DMS 273 treated with DMSO at 0.1 percent for 48 hours (cell line): Measurements from ENCODE around the gene TTC14.
"Not testable (repeated sequence)": the region's sequence is repeated elsewhere in the genome, so short reads cannot be mapped to it uniquely, and the experiment has no call there.

Experiments
- DNase-seq: peaks from one replicate; lab custom pipeline; 2025; lab: John Stamatoyannopoulos, UW

The TTC14 gene

GRCh38 chr3:180601688-180602666 lies at the start of gene TTC14:
Gene TTC14, plus strand, starts transcription at chr3:180602163. Its CDS starts 99 bp downstream, at chr3:180602262.
- peak; percentile 98 for DNase-seq

DNA sequence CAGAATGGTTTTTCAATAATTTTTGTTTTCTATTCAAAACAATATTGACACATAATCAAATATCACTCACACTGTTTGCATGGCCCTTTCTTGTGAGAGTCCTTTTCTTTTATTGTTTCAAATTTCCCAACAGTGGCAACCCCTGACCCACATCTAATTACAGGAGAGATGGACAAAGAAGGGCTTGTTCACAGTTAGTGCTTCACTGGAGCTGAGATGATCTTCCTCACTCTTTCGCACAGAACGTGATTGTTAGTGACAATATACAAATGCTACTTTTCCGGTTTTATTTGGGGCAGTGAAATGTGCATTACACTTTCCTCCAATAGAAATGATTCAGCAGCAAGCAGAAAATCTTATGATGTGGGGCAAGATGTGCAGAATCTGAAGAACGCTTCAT lies 38.6 kb upstream of the TTC14 start:
- DNase-seq = no peak

- no peak for DNase-seq
These were observed 37.3 kb upstream of the TTC14 start for GRCh38 chr3:180564676-180565075.

- no peak for DNase-seq
These were observed 31.7 kb upstream of the TTC14 start for GRCh38 chr3:180570238-180570637.

DNA sequence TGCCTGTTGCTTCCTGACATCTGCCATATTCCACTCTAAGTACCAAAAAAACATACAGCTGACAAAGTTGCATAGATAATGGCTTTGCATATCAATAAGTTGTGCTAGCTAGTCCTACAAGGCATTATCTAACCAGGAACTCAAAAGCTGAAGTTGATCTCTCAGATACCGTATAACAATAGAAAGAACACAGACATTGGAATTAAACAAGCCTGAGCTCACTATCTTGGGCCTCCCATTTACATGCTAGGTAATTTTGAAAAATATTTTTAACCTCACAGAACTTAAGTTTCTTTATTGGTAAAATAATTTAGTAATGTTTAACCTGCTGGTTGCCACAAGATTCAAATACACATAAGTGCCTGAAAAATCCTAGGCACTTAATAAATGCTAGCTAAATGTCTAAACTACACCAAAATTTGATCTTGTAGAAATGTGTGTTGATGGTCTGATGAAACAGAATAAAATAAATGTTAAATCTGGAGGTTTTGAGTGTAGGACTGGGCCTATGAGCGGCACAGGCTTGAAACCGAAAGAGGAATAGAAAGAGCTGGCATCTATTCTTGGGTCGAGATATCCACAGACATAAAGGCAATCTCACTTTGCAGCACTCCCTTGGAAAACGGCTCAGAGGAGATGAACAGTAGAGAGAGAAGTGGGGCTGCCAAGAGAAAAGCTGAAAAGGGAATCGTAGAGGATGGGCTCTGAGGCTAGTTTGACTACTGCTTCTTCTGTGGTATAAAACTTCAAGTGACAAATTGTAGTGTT lies 29.9 kb upstream of the TTC14 start:
- no peak for DNase-seq

- DNase-seq = no peak
These were observed 26.4 kb upstream of the TTC14 start for GRCh38 chr3:180575571-180575970.

- no peak for DNase-seq
These were observed 21.0 kb upstream of the TTC14 start for GRCh38 chr3:180580934-180581333.

DNA sequence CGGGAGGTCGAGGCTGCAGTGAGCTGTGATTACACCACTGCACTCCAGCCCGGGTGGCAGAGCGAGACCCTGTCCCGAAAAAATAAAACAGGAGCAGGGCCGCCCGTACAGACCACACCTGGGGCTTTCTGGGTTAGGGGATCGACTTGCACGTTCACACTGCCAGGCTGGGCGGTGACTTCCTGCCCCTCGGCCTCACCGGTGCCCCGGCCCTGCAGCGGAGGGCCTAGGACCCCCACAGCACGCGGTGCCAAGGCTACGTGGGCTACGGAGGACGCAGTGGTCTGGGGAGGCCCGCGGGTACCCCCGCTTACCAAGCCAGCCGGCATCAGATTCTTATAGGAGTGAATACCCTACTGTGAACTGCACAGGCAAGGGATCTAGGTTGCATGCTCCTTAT lies 11.6 kb upstream of the TTC14 start:
- DNase-seq = no peak

DNA sequence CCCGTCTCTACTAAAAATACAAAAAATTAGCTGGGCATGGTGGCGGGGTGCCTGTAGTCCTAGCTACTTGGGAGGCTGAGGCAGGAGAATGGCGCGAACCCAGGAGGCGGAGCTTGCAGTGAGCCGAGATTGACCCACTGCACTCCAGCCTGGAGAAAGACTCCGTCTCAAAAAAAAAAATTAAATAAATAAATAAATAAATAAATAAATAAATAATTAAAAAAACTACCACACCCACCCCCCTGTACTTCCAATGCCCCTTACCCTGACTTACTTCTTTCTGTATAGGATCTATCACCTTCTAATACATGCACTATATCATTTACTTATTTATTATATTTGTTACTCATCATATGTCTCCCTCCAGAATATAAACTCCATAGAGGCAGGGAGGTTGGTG lies 8.3 kb upstream of the TTC14 start:
- not testable (repeated sequence) for DNase-seq

DNA sequence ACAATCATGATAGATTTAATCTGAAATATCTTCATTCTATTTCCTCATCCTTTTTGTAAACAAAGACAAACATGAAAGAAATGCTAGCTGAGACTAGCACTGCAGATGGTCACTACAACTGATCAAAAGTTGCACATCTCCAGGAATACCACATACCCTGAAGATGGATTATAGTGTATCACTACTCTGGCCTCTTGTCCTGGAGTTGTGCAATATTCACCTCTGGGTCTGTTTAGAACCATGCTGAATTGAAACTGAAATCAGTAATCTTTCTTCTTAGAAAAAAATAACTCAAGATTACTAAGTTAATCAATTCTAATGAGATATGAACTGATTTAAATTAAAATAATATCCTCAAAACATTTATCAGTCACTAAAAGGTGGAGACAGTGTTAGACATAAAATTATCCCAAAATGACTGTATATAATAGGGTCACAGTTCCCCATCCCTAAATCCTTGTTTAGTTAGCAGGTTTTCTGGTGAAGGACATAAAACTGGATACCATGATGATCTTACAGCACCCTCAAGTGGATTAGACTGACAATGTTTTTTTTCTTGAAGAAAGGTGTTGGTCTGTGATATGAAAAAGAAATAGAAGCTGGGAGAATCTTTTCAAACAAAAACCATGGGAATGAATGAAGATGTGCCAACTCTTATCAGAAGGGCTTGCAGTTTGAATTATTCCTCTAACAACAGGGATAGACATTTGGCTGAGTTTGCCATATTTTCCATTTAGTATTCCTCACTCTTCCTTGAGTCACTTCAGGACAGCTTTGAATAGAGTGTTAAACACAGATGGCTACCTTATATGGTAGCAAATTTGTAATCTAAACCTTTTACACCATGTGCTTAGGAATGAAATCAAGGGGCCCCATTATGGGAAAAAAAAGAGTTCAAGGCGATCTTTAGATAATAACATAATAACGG lies 7.1 kb upstream of the TTC14 start:
- peak; percentile 50 for DNase-seq

DNA sequence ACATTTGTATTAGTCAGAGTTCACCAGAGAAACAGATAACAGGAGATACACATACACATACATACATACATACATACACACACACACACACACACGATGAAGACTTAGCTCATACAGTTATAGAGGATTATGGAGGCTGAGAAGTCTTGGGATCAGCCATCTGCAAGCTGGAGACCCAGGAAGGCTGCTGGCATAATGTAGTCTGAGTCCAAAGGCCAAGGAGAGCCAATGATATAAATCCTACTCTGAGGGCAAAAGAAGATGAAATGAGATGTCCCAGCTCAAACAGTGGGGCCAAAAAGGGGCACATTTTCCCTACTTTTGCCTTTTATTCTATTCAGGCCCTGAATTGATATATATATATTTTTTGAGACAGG lies 6.4 kb upstream of the TTC14 start:
- no peak for DNase-seq

- DNase-seq = no peak
These were observed 1.5 kb upstream of the TTC14 start for GRCh38 chr3:180600473-180600872.

DNA sequence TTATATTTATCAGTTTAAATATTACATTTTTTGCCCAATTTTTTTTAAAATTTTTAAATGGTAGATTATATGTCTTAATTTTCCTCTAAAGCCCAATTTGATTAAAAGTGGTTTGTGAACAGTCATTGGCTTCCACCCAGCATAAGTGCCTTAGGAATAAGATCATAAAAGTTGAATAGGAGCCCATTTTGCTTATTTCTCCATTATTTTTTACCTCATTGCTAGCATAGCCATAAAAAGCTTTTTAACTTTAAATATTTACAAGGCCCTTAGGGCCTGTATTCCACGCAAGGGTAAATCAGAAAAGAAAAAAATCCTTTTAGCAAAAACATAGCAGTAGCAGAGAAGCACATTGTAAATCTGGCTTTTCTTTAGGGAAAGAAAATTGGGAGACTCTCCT lies 9.0 kb downstream of the TTC14 start:
- DNase-seq = peak; percentile 67

GRCh38 chr3:180612364-180612763 lies 10.4 kb downstream of the TTC14 start:
- DNase-seq = no peak

DNA sequence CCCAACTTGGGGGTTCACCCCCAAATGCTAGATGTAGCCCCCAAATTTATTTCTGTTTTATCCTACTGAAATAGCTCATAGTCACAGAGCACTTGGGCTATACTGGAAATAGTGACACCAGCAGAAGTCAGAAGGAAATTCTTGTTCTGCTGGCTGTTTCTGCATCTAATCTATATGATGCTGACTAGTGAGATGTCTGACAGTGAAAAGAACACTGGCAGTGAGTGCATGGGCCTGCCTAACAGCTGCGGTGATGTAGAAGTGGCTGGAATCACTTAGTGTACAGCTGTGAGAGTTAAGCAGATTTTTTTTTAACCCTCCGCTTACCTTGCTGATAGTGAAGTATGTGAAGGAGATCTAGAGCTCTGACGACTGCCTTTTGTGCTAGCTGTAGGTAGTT lies 14.0 kb downstream of the TTC14 start:
- no peak for DNase-seq

DNA sequence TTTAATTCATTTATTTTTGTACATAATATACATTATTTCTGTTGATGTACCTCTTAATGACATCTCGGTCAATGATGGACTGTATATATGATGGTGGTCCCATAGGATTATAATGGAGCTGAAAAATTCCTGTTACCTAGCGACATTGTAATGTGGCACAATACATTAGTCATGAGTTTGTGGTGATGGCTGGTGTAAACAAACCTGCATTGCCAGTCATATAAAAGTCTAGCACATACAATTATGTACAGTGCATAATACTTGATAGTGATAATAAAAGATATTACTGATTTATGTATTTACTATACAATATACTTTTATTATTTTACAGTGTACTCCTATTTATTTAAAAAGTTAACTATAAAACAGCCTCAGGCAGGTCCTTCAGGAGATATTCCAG lies 15.1 kb downstream of the TTC14 start:
- no peak for DNase-seq

DNA sequence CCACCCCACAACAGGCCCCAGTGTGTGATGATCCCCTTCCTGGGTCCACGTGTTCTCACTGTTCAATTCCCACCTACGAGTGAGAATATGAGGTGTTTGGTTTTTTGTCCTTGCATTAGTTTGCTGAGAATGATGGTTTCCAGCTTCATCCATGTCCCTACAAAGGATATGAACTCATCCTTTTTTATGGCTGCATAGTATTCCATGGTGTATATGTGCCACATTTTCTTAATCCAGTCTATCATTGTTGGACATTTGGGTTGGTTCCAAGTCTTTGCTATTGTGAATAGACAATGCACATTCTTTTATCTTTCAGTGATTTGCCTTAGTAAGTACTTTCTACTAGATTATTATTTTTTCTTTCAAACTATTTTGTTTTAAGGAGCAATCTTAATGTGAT lies 16.6 kb downstream of the TTC14 start:
- not testable (repeated sequence) for DNase-seq

GRCh38 chr3:180619723-180620122 lies 17.8 kb downstream of the TTC14 start:
- DNase-seq = no peak

DNA sequence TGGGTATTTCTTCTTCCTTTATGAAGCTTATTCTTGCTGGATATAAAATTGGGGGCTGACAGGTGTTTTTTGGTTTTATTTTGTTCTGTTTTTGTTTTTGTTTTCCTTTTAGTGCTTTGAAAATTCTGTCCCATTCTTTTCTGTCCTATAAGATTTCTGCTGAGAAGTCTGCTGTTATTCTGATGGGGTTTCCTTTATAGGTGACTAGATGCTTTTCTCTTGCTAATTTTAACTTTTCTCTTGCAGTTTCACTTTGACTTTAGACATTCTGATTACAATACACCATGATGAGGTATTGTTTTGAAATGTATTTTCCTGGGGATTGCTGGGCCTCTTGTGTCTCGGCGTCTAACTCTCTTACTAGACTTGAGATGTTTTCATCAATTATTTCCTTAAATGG lies 22.8 kb downstream of the TTC14 start:
- DNase-seq = no peak

DNA sequence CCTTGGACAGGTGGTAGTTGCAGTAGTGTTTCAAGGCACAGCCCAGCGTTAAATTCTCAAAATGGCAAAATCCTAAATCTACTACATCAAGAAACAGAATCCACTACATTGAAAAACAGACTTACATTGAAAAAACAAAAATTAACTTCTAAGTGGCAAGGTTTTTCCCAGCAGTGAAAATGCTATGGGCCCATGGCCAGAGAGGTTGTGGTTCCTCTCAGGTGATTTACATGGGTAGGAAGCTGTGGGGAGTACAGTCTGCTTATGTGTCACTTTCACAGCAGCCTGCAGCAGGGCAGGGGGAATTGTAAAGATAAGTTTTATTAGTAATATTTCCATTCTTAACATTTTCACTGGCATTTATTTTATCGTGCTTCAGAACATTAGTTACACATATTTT lies 24.9 kb downstream of the TTC14 start:
- DNase-seq = no peak

GRCh38 chr3:180630371-180630770 lies 28.4 kb downstream of the TTC14 start:
- DNase-seq = no peak

DNA sequence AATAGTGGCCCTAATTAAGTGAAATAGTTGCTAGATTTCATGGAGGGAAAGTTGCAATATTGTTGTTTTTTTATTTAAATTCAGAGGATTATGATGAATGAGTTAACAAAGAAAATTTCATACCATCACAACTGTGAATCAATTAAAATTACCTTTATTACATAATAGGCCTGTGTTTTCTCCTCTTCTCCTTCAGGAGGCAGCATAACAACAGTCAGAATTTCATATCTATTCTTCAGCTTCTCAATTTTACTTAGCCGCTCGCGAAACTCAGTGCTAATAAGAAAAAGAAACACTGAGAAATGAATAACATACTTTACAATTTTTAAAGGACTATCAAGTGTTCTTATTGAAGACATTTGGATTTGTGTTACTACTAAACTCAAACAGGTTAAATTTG lies 29.4 kb downstream of the TTC14 start:
- no peak for DNase-seq
